Hematopoietic multipotent progenitor cell treated with erythropoietin and hydrocortisone succinate and interleukin-3 and kit ligand, for 15 days (in vitro differentiated cells): Measurements from ENCODE around the gene SAP30BP.
A peak's percentile ranks its signal among the peaks of the same experiment; 100 is the strongest.

Source experiments
- DNase-seq: peaks from one replicate; pipeline ENCODE4 v3.0.0-alpha.2; 2015; ENCODE audit warnings: low spot score

The SAP30BP gene

GRCh38 chr17:75649687-75650086 is 17.5 kb upstream of the SAP30BP start:
- DNase-seq: no peak

GRCh38 chr17:75650874-75651273 is 16.3 kb upstream of the SAP30BP start:
- DNase-seq: no peak

GRCh38 chr17:75652341-75652740 is 14.8 kb upstream of the SAP30BP start:
- no peak for DNase-seq

- DNase-seq: peak; percentile 76
These were observed 14.1 kb upstream of the SAP30BP start for GRCh38 chr17:75652934-75653549.

- no peak for DNase-seq
These were observed 13.0 kb upstream of the SAP30BP start for GRCh38 chr17:75654176-75654575.

- DNase-seq: no peak
These were observed 8.9 kb upstream of the SAP30BP start for GRCh38 chr17:75658237-75658636.

- DNase-seq: no peak
These were observed 5.6 kb upstream of the SAP30BP start for GRCh38 chr17:75661531-75661930.

GRCh38 chr17:75662511-75662910 is 4.6 kb upstream of the SAP30BP start:
- DNase-seq: no peak

GRCh38 chr17:75664099-75664549 is 3.0 kb upstream of the SAP30BP start:
- no peak for DNase-seq

- DNase-seq: no peak
These were observed 1.2 kb upstream of the SAP30BP start for GRCh38 chr17:75665981-75666380.

- DNase-seq: no peak
These were observed 687 bp downstream of the SAP30BP start for GRCh38 chr17:75667825-75668224.

GRCh38 chr17:75668489-75668888 is 1.4 kb downstream of the SAP30BP start:
- no peak for DNase-seq

- no peak for DNase-seq
These were observed 3.7 kb downstream of the SAP30BP start for GRCh38 chr17:75670868-75671267.

GRCh38 chr17:75672011-75672410 is 4.9 kb downstream of the SAP30BP start:
- DNase-seq: no peak

- DNase-seq: no peak
These were observed 6.3 kb downstream of the SAP30BP start for GRCh38 chr17:75673487-75673886.

GRCh38 chr17:75676461-75676860 is 9.3 kb downstream of the SAP30BP start:
- DNase-seq: no peak

- no peak for DNase-seq
These were observed 12.6 kb downstream of the SAP30BP start for GRCh38 chr17:75679706-75680211.

GRCh38 chr17:75680431-75680830 is 13.3 kb downstream of the SAP30BP start:
- DNase-seq: no peak

- DNase-seq: no peak
These were observed 14.2 kb downstream of the SAP30BP start for GRCh38 chr17:75681289-75681688.

- DNase-seq: no peak
These were observed 16.4 kb downstream of the SAP30BP start for GRCh38 chr17:75683583-75683982.

GRCh38 chr17:75684249-75684648 is 17.1 kb downstream of the SAP30BP start:
- DNase-seq: no peak

GRCh38 chr17:75684924-75685323 is 17.8 kb downstream of the SAP30BP start:
- no peak for DNase-seq

GRCh38 chr17:75685499-75685898 is 18.4 kb downstream of the SAP30BP start:
- DNase-seq: no peak

GRCh38 chr17:75688209-75688825 is 21.2 kb downstream of the SAP30BP start:
- no peak for DNase-seq
